ENCODE results near the gene USP9X.

DNA sequence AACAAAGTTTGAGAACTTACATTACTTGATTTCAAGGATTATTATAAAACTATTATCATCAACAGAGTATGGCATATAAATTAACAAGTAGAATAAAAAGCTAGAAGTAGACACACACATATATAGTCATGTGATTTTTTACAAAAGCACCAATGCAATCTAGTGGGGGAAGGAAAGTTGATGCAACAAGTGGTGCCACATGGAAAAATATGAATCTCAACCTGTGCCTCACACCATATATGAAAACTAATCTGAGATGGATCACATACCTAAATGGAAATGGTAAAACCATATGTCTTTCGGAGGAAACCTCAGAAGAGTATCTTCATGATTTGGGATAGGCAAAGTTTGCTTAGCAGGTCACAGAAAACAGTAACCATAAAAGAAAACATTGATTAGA lies 34.9 kb upstream of the USP9X start:
- TF ChIP-seq CTCF (conservative IDR thresholded peaks at IDR 0.05; ENCODE audit: low read length) = no peak
- TF ChIP-seq EZH2phosphoT487 (IDR thresholded peaks at IDR 0.05; ENCODE audit: borderline replicate concordance) = no peak
